HG02885 (cell line): ENCODE data around the gene SLC1A3.

Source experiments
- ATAC-seq: cut with Tn5 transposase; IDR thresholded peaks from one replicate; pipeline ENCODE4 v1.9.1; 2021; ENCODE audit warnings: mild to moderate bottlenecking; ENCODE audit not compliant: unreplicated experiment, poor library complexity

The SLC1A3 gene

GRCh38 chr5:36705055-36705454 is 98.6 kb downstream of the SLC1A3 start:
- no peak for ATAC-seq

- ATAC-seq, result no peak
These were observed 100.3 kb downstream of the SLC1A3 start for GRCh38 chr5:36706662-36707061.

GRCh38 chr5:36708996-36709395 is 102.6 kb downstream of the SLC1A3 start:
- ATAC-seq, result no peak

GRCh38 chr5:36710039-36710438 is 103.6 kb downstream of the SLC1A3 start:
- ATAC-seq, result no peak

- no peak for ATAC-seq
These were observed 106.3 kb downstream of the SLC1A3 start for GRCh38 chr5:36712706-36713105.

GRCh38 chr5:36713541-36713940 is 107.1 kb downstream of the SLC1A3 start:
- no peak for ATAC-seq

- ATAC-seq, result no peak
These were observed 110.8 kb downstream of the SLC1A3 start for GRCh38 chr5:36717131-36717695.

- no peak for ATAC-seq
These were observed 112.9 kb downstream of the SLC1A3 start for GRCh38 chr5:36719282-36719681.

- ATAC-seq, result peak; percentile 19
These were observed 114.3 kb downstream of the SLC1A3 start for GRCh38 chr5:36720688-36721087.

- no peak for ATAC-seq
These were observed 115.3 kb downstream of the SLC1A3 start for GRCh38 chr5:36721664-36722235.

GRCh38 chr5:36722900-36723299 is 116.5 kb downstream of the SLC1A3 start:
- ATAC-seq, result peak; percentile 16

- peak; percentile 47 for ATAC-seq
These were observed 117.5 kb downstream of the SLC1A3 start for GRCh38 chr5:36723912-36724311.

- ATAC-seq, result peak; percentile 78
These were observed 118.3 kb downstream of the SLC1A3 start for GRCh38 chr5:36724467-36725332.

GRCh38 chr5:36726317-36726716 is 119.9 kb downstream of the SLC1A3 start:
- no peak for ATAC-seq

- no peak for ATAC-seq
These were observed 120.4 kb downstream of the SLC1A3 start for GRCh38 chr5:36726767-36727166.

- ATAC-seq, result no peak
These were observed 122.5 kb downstream of the SLC1A3 start for GRCh38 chr5:36728697-36729543.

- no peak for ATAC-seq
These were observed 124.3 kb downstream of the SLC1A3 start for GRCh38 chr5:36730537-36731216.

GRCh38 chr5:36733183-36733582 is 126.8 kb downstream of the SLC1A3 start:
- no peak for ATAC-seq

GRCh38 chr5:36734422-36734821 is 128.0 kb downstream of the SLC1A3 start:
- no peak for ATAC-seq

- no peak for ATAC-seq
These were observed 129.5 kb downstream of the SLC1A3 start for GRCh38 chr5:36735891-36736290.
